GM19035 (cell line): ENCODE data around the gene SURF6.
A peak's percentile ranks its signal among the peaks of the same experiment; 100 is the strongest.
"Not testable (repeated sequence)": the region's sequence is repeated elsewhere in the genome, so short reads cannot be mapped to it uniquely, and the experiment has no call there.

Source experiments
- ATAC-seq: cut with Tn5 transposase; IDR thresholded peaks from one replicate; pipeline ENCODE4 v1.9.1; 2021; ENCODE audit not compliant: unreplicated experiment

The SURF6 gene

DNA sequence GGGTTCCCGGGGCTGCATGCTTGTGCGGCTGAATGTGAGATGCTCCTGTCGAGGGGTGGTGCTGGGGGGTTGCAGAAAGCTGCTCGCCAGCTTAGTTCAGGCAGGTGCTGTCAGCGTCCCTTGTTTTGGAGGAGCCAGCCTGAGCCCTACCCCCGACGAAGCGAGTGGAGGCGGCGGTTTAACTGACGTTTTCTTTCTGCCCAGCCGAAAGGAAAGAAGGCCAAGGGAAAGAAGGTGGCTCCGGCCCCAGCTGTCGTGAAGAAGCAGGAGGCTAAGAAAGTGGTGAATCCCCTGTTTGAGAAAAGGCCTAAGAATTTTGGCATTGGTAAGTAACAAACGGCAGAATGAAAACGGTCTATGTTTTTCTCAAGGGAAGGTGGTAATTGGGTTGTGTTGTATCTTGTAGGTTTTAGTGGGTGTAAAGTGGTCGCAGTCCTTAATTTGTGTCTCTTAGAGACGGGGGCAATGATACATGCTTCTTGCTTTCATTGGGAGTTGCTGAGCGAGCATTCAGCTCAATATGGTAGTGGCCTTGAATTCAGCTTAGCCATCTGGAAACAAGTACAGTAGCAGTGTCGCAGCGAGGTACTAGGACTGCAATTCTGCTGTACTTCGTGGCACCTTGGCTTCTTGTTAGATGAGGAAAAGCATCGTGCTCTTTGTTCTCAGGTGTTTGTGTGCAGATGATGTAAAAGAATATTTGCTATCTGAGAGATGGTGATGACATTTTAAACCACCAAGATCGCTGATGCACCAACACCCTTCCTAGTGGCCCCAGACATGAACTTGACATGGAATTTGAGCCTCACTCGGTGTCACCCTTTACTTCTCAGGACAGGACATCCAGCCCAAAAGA is 13.0 kb upstream of the SURF6 start:
- ATAC-seq = no peak

- peak; percentile 79 for ATAC-seq
Observed at GRCh38 chr9:133347985-133348717, 12.2 kb upstream of the SURF6 start, which contains the start of the genes MED22 and RPL7A. TSS of gene MED22 (minus strand) at chr9:133348131. CDS start at chr9:133346662, 1,469 bp downstream. TSS of gene RPL7A (plus strand) at chr9:133348218. CDS start at chr9:133348244, 26 bp downstream.

DNA sequence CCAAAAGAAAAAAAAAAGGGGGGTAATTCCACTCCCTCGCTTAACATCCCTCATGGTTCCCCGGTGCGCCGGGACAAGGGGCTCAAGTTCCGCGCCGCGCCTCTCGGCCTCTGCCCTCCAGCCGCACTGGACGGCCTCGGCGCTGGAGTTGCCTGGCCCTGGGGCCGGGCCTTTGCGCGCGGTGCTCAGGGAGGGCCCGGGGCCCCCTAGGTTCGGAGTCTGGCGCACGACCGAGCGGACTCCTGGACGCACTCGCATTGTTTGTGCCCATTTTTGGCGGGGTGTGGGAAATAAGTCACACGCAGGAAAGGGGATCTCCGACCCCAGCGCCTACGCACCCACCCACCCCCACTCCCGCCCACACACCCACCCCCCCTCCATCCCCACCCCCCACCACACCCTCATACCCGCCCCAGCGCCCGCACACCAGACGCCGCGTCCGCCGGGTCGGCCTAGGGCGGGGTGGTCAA is 11.6 kb upstream of the SURF6 start:
- ATAC-seq = peak; percentile 40

DNA sequence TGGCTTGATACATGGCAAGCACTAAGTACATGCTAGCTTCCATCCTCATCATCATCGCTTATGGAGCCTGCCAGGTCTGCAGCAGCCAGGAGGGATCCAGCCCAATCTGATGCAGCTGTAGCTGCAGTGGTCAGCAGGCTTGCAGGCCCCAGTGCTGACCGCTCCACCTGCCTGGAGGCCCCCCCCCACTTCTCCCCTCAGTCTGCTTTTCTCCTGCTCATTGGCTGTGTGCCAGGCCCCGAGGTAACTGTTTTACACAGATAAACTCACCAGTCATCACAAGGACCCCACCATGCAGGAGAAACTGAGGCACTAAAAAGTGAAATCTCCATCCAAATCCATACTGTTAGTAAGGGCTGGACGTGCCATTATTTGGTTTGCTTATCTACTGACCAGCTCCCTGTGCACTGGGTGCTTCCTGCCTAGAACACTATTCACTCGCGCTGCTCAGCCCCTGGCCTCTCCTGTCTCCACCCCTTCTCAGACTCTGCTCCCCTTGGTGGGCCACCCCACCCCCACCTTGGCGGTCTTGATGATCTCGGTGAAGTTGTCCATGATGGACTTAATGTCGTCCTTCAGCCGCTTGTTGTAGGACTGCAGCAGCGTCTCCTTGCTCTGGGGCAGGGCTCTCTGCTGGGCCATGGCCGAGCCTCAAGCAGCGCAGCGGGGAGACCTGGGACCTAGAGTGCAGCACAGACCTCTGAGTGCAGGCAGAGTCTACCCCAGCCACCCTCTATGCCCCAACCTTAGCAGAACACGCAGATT is 10.2 kb upstream of the SURF6 start:
- ATAC-seq = no peak

DNA sequence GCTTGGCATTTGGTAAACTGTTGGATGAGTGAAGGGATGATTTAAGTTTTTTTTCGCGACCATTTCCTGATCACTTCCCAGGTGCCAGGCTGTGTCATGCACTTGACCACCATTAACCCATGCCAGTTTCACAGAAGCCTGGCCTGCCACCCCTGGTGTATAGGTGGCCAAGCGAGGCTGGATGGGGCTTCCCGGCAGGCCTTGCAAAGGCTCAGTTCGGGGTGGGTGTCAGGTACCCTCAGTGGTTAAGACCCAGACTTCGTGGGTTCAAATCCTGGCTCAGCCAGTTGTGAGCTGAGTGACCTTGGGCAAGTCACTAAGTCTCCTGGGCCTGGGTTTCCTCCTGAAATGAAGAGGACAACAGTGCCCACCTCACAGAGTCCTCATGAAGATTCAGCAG is 9.6 kb upstream of the SURF6 start:
- ATAC-seq = no peak

DNA sequence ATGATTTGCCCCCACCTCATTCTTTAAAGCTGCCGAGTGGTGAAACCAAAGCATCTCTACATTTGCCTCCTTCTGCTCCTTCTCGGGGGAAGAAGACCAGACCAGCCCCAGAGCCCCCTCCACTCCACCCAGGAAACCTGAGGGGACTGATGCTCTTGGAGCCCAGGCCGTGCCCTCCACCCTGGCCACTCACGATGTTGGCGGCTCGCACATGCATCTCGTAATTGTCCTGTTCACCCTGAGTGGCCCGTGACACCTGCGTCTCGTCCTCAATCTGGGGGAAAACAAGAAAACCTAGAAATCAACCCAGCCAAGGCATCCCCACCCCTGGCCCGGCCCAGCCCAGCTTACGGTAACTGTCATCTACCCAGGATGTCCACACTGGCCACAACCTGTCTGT is 9.0 kb upstream of the SURF6 start:
- no peak for ATAC-seq

GRCh38 chr9:133344071-133344470 is 8.1 kb upstream of the SURF6 start:
- ATAC-seq = no peak

GRCh38 chr9:133342570-133342969 is 6.6 kb upstream of the SURF6 start:
- ATAC-seq = no peak

GRCh38 chr9:133342069-133342406 is 6.0 kb upstream of the SURF6 start:
- ATAC-seq = no peak

GRCh38 chr9:133341369-133342068 is 5.5 kb upstream of the SURF6 start:
- ATAC-seq = no peak

DNA sequence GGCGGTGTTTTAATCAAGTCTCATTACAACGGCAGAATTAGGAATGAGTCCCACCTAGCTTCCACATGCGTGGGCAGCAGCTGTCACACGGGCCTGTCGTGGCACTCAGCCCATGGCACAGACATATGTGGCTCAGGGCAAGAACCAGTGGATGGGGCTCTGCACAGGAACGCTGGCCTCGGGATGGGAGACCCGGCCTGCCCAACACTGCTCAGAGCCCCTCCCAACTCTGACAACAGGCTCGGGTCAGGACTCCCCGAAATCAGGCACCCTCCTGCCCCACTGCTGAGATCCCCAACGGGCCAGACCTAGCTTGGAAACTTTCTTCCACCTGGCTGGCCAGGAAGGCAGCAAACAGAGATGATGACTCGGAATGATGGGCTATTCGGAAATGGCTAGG is 4.9 kb upstream of the SURF6 start:
- ATAC-seq = no peak

DNA sequence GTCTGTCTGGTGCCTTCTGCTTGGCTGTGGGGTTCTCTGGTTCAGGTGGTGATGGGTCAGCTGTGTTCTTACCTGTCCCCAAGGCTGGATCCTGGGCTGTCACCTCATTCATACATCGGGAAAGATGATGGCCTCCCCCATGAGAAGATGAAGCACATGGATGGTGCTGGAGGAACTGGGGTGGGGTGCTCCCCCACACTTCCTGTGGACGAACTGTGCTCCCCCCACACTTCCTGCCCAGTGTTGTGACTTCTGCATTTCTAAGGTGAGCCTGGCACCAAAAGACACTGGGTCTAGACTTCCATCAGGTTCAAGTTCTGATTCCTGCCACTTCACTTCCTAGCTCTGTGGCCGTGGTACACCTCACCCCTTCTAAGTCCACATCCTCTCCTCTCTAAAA is 4.3 kb upstream of the SURF6 start:
- ATAC-seq = no peak

DNA sequence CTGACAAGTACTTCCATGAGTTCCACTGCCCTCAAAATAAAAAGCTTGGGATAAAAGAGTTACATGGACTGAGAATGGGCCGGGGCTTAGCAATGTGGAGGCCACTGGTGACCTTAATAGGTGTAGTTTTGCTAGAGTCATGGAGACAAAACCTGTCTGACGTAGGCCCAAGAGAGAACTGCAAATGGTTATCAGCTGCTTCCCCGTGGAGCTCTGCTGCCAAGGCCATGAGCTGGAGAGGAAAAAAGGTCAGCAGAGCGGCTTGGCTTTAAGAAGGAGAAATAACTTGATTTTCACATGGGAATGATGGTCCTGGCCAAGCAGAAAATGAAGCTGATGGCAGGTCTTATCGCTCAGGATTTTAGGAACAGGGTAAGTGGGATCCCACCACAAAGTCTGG is 3.7 kb upstream of the SURF6 start:
- ATAC-seq = no peak

- not testable (repeated sequence) for ATAC-seq
Observed at GRCh38 chr9:133334888-133335287, 1.1 kb downstream of the SURF6 start.

- no peak for ATAC-seq
Observed at GRCh38 chr9:133334161-133334560, 1.8 kb downstream of the SURF6 start.

DNA sequence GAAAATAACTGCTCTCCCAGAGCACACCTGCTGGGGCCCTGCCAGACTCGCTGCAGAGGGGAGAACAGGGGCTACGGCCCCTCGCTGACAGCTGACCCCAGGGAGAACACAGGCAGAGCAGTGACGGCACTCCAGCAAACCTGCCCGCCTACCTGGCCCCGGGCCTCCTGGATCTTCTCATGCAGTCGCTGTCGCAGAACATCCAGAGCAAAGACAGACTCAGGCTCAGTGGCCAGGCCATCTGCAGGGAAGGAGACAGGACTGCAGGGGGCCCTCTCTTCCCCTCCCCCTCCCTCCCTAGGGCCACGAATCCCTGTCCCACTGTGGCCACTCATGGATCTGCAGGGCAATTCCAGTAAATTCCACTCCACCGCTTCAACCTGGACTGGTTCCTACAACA is 2.4 kb downstream of the SURF6 start:
- no peak for ATAC-seq

- no peak for ATAC-seq
Observed at GRCh38 chr9:133333011-133333410, 3.0 kb downstream of the SURF6 start.

DNA sequence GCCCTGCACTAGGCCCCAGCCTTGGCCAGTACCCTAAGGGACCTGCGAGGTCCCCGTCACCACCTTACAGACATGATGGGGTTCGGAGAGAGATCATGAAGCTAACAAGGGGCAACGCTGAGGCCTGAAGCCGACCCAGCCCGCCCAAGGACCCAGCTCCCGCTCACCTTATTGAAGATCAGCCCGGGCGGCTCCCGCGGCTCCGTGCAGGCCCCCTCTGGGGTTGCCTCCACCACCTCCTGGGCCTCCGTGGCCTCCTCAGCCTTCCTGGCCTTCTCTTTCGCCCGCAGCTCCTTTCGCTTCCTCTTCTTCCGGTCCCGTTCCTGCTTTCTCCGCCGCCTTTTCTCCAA is 3.6 kb downstream of the SURF6 start:
- no peak for ATAC-seq

DNA sequence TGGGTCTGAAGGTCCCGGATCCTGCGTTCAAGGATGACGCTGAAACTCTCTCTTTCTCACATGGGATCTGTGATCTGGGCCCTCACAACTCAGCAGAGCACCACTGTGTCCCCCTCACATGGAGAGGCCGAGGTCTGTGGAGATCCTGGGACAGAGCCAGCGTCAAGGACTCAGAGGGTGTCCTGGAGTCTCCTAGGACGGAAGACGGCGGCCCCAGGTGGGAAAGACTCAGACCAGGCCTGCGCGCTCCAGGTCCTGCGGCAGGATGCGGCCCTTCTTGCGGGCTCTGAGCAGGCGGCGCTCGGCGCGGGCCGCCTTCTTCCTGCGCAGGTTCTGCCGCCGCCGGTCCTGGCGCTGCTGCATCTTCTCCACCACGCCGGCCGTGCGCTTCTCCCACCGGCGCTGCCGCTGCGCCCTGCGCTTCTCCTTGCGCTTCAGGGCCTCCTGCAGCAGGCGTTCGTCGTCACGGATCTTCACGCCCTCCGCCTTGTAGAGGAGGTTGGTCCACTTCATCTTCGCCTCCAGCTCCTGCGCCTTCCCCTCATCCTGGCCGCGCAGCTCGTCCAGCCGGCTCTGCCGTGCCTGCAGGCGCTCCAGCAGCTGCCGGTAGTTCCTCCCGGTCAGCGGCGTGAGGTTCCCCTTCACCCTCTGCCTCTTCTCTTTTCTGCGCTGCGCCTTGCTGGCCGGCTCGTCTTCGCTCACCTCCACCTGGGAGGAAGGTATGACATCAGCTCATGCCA is 4.2 kb downstream of the SURF6 start:
- no peak for ATAC-seq

DNA sequence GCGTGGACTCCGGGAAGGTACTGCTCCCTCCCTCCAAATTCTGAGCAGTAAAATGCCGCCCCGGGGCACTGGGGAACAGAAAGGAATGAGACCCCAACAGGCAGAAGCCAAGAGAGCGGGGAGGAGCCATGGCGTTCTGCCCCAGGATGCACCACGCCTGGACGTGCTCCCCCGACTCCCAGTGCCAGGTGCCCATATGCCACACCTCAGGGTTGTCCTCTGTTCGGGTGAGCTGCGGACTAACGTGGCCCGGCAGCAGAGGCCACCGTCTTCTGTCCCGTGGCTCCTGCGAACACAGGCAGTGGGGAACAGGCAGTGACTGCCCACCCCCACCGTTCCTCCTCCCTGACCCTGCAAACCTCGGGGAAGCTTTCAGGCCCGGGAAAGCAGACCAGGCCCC is 4.8 kb downstream of the SURF6 start:
- ATAC-seq = no peak
